Prostate gland (tissue), 2 donors: ENCODE data around the gene PIGK. TPM values are rescaled to one million over a fixed set of nuclear protein-coding genes. Genes with fewer than 3 reads are reported as not detected.
"Not testable (repeated sequence)": the region's sequence is repeated elsewhere in the genome, so short reads cannot be mapped to it uniquely, and the experiment has no call there.

ENCODE experiments used
- DNase-seq: peaks from one replicate; pipeline ENCODE4 v3.0.0-alpha.2; 2019; ENCODE audit warnings: low spot score
- H3K27ac ChIP-seq, 2 donors: fragments of 200-600 bp; sonication (generic); 2 replicates each; pipeline ENCODE4 v1.5.1; 2017 to 2019
- H3K27me3 ChIP-seq: fragments of 200-600 bp; sonication (generic); replicated peaks from 2 replicates; pipeline ENCODE4 v1.5.1; 2019; ENCODE audit not compliant: insufficient read depth
- H3K36me3 ChIP-seq, 2 donors: fragments of 200-600 bp; sonication (generic); 1 replicate in 1 of 2; 2 replicates in 1 of 2; pipeline versions ENCODE4 v1.5.1 to v1.8.1; 2017 to 2019
- H3K4me1 ChIP-seq: fragments of 200-600 bp; sonication (generic); replicated peaks from 2 replicates; pipeline ENCODE4 v1.5.1; 2019
- H3K4me3 ChIP-seq, 2 donors: fragments of 200-600 bp; sonication (generic); 2 replicates each; pipeline ENCODE4 v1.5.1; 2017 to 2019
- H3K9me3 ChIP-seq: fragments of 200-600 bp; sonication (generic); 2 replicates; pipeline ENCODE4 v1.5.1; 2017
- CTCF ChIP-seq, 4 experiments: fragments of 200-600 bp in 2 of 4; fragments of 450-650 bp in 2 of 4; sonication (generic) in 2 of 4; IDR thresholded peaks; 1 replicate in 3 of 4; 2 replicates in 1 of 4; pipeline ENCODE4 v1.5.1; 2016 to 2019; ENCODE audit warnings: antibody characterized with exemption in 4 of 4, mild to moderate bottlenecking in 2 of 4, moderate library complexity in 2 of 4
- POLR2A ChIP-seq: fragments of 450-650 bp; IDR thresholded peaks from one replicate; pipeline ENCODE4 v1.6.1; 2016; ENCODE audit warnings: antibody characterized with exemption, mild to moderate bottlenecking
- POLR2AphosphoS5 ChIP-seq: sonication (generic); formaldehyde crosslinking; IDR thresholded peaks from one replicate; pipeline ENCODE4 v1.6.1; 2017; ENCODE audit warnings: antibody characterized with exemption
- WGBS: methylation state at CpG from one replicate; pipeline ENCODE4 v1.1.5; 2018; 5-methylcytosine and 5-hydroxymethylcytosine counted together
- intact Hi-C: fragments of 100-400 bp; cut with DNase I; formaldehyde crosslinking; loops from one replicate; pipeline ENCODE4 v1.14.2; 2022
- total RNA-seq, 2 donors: library from RNA; depleted of rRNA; stranded (reverse); fragments of >200 nt; gene quantifications; one replicate each; pipeline ENCODE4 v1.1.0, GENCODE V29; 2016

The PIGK gene
- total RNA-seq, 2 donors from 2014 or later = 20.4 to 25.9 TPM

- Histone ChIP-seq H3K9me3 (no peaks in the 10 kb centered on the region), H3K4me3 (no peak overlapping the region), H3K4me1 (no peaks in the 10 kb centered on the region), H3K27me3 (no peaks in the 10 kb centered on the region), H3K36me3 (no peaks in the 10 kb centered on the region), H3K27ac (no peak overlapping the region)
- WGBS = 87% methylated on average over 5 of the region's 5 CpGs
- DNase-seq = no peak
- intact Hi-C loops = no loop called here
- TF ChIP-seq POLR2AphosphoS5 = no peak
- TF ChIP-seq POLR2A = no peak
- no peak for TF ChIP-seq CTCF (IDR thresholded peaks at IDR 0.05)
Observed at GRCh38 chr1:77164434-77164944, 54.7 kb downstream of the PIGK start.

- WGBS = 93% methylated on average over 3 of the region's 3 CpGs
- not testable (repeated sequence) for H3K9me3 ChIP-seq, H3K27ac ChIP-seq, H3K36me3 ChIP-seq, H3K4me3 ChIP-seq, H3K27me3 ChIP-seq, H3K4me1 ChIP-seq, DNase-seq
- intact Hi-C loops = loop anchor here (10.0 kb wide), 2 partner anchors 515 to 955 kb away; no protein-coding TSS in a partner anchor
Observed at GRCh38 chr1:77159706-77160105, 59.5 kb downstream of the PIGK start.

- intact Hi-C loops = loop anchor here (10.0 kb wide), 2 partner anchors 519 to 959 kb away; no protein-coding TSS in a partner anchor
Observed at GRCh38 chr1:77156214-77156613, 63.0 kb downstream of the PIGK start.

GRCh38 chr1:77146270-77146669 lies 73.0 kb downstream of the PIGK start:
- Histone ChIP-seq H3K27me3 (no peaks in the 10 kb centered on the region), H3K9me3 (no peaks in the 10 kb centered on the region), H3K4me3 (no peak overlapping the region), H3K27ac (no peak overlapping the region), H3K4me1 (no peaks in the 10 kb centered on the region), H3K36me3 (no peaks in the 10 kb centered on the region)
- TF ChIP-seq POLR2A = no peak
- no peak for TF ChIP-seq CTCF (IDR thresholded peaks at IDR 0.05)
- no peak for TF ChIP-seq POLR2AphosphoS5
- DNase-seq = no peak
- intact Hi-C loops = no loop called here
- WGBS = 97% methylated on average over 5 of the region's 5 CpGs

More at GRCh38 chr1:77156214-77156613, 63.0 kb downstream of the PIGK start:
- Histone ChIP-seq H3K36me3 (no peaks in the 10 kb centered on the region), H3K4me1 (no peaks in the 10 kb centered on the region), H3K27me3 (no peaks in the 10 kb centered on the region), H3K4me3 (no peak overlapping the region), H3K9me3 (no peaks in the 10 kb centered on the region), H3K27ac (no peak overlapping the region)
- no peak for TF ChIP-seq POLR2A
- no peak for TF ChIP-seq POLR2AphosphoS5
- TF ChIP-seq CTCF (IDR thresholded peaks at IDR 0.05) = no peak
- DNase-seq = no peak

GRCh38 chr1:77143529-77144121 lies 75.6 kb downstream of the PIGK start:
- Histone ChIP-seq H3K4me3 (no peak overlapping the region), H3K9me3 (no peaks in the 10 kb centered on the region), H3K36me3 (no peaks in the 10 kb centered on the region), H3K4me1 (no peaks in the 10 kb centered on the region), H3K27me3 (no peaks in the 10 kb centered on the region), H3K27ac (no peak overlapping the region)
- WGBS = 56% methylated on average over 2 of the region's 2 CpGs
- no peak for DNase-seq
- intact Hi-C loops = no loop called here
- TF ChIP-seq POLR2A (no peak), POLR2AphosphoS5 (no peak), CTCF (IDR thresholded peaks at IDR 0.05) (peak in 1 of 4 experiments; percentile 39)
